HG03565 (cell line): ENCODE measurements around the gene TUBB4A.
"Not testable (repeated sequence)": the region's sequence is repeated elsewhere in the genome, so short reads cannot be mapped to it uniquely, and the experiment has no call there.

Source experiments
- ATAC-seq: cut with Tn5 transposase; IDR thresholded peaks from one replicate; pipeline ENCODE4 v1.9.1; 2021; ENCODE audit warnings: mild to moderate bottlenecking, moderate library complexity; ENCODE audit not compliant: unreplicated experiment

The TUBB4A gene

DNA sequence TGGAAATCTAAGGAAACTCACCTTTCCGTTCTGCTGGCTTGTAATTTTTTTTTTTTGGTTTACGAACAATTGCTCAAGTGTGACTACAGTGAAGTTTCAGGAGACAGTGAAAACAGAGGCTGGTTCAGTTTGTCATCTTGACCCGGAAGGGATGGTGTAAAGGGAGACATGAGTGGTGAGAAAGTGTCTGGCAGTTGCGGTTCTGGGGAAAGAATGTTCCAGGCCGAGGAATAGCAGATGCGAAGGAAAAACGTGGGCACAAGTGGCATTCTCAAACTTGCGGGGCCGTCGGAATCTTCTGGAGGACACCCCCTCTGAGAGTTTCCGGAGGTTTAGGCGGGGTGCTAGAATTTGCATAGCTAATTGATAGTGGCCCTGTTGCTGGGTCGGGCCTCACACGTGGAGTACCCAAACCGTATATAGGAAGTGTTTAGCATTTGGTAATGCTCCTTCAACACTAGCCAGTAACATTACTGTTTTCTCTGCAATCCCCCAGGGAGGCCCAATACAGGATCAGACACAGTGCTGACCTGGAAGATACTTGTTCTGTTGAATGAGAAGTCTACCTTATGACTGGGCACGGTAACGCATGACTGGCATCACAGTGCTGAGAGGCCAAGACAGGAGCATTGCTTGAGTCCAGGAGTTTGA lies 25.9 kb upstream of the TUBB4A start:
- ATAC-seq: peak; percentile 41

DNA sequence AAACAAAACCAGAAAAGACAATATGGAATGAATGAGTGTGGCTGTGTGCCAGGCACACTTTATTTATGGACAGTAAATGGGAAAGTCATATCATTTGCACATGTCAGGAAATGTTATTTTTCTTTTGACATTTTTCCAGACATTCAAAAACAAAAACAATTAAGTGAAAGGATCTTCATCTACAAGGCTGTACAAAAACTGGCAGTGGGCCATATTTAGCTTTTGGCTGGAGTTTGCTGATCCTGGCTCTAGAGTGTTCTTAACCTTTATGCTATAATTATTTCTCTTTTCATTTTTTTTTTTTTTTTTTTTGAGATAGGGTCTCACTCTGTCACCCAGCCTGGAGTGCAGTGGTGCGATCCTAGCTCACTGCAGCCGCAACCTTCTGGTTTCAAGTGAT lies 22.2 kb upstream of the TUBB4A start:
- ATAC-seq: no peak

DNA sequence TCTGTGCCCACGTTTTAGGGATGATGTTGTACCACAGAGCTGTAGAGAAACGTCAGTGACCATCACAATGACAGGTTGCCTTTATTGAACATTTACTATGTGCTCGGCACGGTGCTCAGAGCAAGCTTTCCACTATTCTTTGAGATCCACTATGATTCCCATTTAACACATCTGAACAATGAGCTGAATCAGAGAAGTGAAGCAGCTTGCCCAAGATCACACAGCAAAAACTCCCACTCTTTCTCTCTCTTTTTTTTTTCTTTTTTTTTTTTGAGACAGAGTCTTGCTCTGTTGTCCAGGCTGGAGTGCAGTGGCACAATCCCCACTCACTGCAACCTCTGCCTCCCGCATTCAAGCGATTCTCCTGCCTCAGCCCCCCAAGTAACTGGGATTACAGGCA lies 20.6 kb upstream of the TUBB4A start:
- no peak for ATAC-seq

DNA sequence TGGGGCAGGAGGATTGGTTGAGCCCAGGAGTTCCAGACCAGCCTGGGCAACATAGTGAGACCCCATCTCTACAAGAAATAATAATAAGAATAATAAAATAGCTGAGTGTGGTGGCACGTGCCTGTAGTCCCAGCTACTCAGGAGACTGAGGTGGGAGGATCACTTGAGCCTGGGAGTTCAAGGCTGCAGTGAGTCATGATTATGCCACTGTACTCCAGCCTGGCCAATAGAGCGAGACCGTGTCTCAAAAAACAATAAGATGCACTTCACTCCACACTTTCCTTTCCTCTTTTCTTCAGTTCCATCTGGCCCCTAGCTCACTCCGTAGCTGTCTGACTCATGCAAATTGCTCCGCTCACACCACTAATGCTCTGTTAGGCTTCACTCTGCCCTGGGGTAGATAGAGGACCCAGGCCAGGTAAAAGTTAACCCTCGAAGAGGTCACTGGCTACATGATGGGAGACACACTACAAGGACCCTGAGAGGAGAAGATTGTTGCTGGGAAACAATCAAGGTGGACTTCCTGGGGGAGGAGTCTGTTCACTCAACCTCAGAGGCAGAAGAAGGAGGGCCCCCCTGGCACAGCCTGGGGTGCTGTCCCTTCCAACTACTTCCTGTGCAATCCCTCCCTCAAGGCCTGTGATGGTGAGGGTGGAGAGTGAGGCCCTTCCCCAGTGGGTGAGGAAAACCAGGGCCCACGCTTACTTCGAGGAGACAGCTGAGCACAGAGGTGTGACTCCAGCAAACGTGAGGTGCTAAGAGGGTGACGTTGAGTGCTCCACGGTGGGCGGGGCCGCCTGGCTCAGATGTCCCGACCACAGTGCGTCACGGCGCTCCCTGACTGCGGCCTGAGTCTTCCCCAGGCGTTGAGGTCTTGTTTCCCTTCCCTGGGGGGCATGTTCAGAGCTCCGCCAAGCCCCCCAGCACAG lies 19.9 kb upstream of the TUBB4A start:
- peak; percentile 34 for ATAC-seq

DNA sequence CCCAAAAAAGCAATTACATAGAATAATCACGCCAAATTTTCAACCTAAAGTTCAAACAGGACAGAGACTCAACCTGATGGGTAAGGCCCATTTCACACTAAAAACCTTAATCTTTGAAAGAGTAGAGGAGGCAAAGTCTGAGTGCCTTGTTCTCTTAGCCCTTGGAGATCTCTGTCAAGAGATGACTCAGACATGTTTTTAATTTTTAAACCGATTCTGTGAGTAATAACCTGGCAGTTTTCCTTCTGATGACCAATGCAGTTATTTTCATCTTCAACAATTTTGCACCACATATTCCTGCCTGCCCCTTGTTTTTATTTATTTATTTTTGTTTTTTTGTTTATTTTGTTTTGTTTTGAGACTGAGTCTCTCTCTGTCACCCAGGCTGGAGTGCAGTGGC lies 17.2 kb upstream of the TUBB4A start:
- ATAC-seq: no peak

DNA sequence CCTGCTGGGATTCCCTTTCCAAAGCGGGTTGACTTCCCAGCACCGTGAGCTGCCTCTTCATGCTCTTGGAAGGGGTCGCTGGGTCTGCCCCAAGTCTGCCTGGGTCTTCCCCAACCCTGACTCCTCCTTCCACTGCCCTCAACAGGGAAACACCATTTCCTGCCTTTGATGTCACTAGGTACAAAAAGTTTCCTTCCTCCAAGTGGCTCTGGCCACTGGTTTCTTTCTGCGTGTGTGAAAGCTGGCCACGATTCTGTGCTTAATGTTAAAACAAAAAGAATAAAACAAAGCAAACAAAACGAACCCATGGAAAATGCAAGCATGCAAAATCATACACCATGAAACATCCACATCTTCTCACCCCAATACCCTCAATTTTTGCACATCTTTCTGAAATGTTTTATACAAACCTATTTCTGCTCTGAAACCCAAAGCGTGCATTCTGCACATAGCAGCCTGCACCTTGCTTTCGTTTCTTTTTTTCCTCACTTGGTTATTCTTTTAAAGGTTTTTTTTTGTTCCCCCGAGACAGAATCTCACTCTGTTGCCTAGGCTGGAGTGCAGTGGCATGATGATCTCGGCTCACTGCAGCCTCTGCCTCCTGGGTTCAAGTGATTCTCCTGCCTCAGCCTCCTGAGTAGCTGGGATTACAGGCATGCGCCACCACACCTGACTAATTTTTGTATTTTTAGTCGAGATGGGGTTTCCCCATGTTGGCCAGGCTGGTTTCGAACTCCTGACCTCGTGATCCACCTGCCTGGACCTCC lies 16.2 kb upstream of the TUBB4A start:
- peak; percentile 23 for ATAC-seq

- ATAC-seq: peak; percentile 32
Observed at GRCh38 chr19:6516659-6517291, 14.7 kb upstream of the TUBB4A start.

DNA sequence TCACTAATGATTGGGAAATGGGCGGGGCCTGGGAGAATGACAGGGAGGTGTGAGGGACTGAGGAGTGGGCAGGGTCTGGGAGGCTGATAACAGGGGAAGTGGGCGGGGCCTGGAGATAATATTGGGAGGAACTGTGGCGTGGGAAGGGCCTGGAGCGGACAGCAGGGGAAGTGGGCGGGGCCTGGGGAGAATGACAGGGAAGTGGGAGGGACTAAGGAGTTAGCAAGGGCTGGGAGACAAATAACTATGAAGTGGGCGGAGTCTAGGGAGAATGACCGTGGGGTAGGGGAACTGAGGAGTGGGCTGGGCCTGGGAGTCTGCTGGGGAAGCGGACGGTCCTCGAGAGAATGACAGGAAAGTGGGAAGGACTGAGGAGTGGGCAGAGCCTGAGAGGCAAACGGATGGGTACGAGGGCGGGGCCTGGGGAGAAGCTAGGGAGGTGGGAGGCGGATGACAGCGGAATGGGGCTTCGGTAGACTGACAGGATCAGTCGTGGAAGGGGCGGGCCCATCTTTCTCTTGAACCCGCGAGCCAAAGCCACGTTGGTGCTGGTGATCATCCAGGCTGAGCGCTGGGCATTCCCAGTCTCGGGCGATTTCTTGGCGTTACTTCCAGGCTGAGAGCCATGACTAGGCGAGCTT lies 14.0 kb upstream of the TUBB4A start:
- no peak for ATAC-seq

DNA sequence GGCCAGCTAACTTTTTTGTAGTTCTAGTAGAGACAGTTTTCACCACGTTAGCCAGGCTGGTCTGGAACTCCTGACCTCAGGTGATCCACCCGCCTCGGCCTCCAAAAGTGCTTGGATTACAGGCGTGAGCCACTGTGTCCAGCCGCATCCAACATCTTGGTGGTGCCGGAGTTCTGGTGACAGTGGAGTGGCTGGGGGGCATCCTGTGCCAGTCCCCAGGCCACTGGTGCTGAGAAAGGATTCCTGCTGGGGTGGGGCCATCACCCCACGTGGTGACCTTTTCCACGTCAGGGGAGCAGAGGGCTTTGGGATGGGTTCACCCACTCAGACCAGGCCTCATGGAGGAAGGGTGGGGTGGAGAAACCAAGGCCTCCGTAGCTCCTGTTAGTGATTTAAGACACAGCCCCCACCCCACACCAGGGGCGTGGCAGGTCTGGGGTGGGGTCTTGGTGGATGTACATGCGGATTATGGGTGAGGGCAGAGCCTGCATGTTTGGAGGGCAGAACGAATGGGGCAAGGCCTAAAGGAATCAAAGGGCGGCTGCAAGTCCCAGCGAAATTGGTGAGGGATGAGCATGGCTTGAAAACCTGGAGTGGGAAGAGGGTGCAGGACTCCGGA lies 12.9 kb upstream of the TUBB4A start:
- no peak for ATAC-seq

DNA sequence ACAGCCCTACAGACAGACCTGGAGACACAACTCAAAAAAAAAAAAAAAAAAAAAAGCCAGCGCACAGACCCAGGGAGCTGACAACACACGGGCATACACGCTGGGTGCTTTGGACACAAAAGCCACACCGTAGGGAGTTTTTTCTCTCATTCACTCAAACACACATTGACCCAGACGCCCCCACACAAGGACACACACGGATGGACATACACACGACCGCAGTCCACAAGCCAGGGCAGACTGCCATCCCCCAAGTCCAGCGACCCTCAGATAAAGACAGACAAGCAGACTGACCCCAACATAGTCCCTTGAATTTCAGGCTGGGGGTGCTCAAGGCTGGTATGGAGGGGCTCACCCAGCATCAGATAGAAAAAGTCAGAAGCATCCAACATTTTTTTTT lies 12.0 kb upstream of the TUBB4A start:
- no peak for ATAC-seq

- no peak for ATAC-seq
Observed at GRCh38 chr19:6510618-6511017, 8.5 kb upstream of the TUBB4A start.

GRCh38 chr19:6509118-6509971 lies 7.2 kb upstream of the TUBB4A start:
- ATAC-seq: no peak

DNA sequence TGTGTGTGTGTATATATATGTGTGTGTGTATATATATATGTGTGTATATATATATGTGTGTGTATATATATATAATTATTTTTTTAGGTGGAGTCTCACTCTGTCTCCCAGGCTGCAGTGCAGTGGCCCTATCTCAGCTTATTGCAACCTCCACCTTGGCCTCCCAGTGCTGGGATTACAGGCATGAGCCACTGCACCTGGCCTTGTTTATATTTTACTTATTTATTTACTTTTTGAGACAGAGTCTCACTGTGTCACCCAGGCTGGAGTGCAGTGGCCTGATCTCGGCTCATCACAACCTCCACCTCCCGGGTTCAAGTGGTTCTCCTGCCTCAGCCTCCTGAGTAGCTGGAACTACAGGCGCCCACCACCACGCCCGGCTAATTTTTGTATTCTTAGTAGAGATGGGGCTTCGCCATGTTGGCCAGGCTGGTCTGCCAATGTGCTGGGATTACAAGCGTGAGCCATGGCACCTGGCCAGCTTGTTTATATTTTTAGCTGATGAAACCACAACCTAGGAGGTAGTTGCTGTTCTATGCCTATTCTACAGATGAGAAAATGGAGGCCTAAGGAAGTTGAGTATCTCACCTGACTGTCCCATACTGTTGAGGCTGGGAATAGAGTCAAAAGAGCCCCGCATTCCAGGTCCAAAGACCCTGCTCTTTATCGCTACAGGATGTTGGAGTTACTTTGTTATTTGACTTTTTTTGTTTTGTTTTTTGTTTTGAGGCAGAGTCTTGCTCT lies 6.1 kb upstream of the TUBB4A start:
- ATAC-seq: not testable (repeated sequence)

DNA sequence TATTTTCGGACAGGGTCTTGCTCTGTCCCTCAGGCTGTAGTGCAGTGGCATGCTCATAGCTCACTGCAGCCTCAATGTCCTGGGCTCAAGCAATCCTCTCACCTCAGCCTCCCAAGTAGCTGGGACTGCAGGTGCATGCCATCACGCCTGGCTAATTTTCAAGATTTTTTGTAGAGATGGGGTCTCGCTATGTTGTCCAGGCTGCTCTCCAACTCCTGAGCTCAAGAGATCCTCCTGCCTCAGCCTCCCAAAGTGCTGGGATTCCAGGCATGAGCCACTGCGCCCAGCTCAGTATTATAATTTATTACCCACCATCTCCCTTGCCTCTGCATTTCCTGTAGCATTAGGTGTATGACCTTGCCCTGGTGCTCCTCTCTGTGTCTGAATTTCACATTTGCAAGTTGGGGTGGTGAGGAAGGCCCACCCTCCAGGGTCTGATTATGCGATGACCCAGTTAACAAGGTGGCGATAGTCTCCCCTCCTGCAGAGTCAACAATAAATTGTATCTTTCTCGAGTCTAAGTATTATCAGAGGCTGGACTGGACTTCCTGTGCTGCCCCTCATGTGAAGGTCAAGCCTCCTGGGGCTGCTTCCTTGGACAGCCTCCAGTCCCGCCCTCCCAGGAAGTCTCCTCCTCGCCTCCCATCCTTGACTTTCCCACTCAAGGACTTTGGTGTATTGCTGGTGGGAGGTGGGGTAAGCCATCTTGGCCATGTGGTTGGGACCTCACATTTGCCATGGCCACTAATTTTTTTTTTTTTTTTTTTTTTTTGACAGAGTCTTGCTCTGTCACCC lies 1.5 kb upstream of the TUBB4A start:
- ATAC-seq: no peak

- ATAC-seq: no peak
Observed at GRCh38 chr19:6500837-6501739, 1.0 kb downstream of the TUBB4A start.

- no peak for ATAC-seq
Observed at GRCh38 chr19:6499052-6499790, 2.9 kb downstream of the TUBB4A start.
